Lower lobe of right lung (tissue), 2 donors: ENCODE results near the gene EMID1. TPM values are rescaled to one million over a fixed set of nuclear protein-coding genes. Genes with fewer than 3 reads are reported as not detected.

Experiments used
- ATAC-seq, 2 donors: fragments of 200-7000 bp; cut with Tn5 transposase; one replicate each; pipeline ENCODE4 v1.9.1; 2020 to 2022; ENCODE audit warnings: mild to moderate bottlenecking in 2 of 2, moderate library complexity in 2 of 2
- DNase-seq: peaks from one replicate; pipeline ENCODE4 v3.0.0-alpha.2; 2020
- H3K27ac ChIP-seq: fragments of 200-600 bp; one replicate; pipeline ENCODE4 v1.8.0; 2022
- H3K27me3 ChIP-seq: fragments of 200-600 bp; one replicate; pipeline ENCODE4 v1.8.0; 2022; ENCODE audit warnings: low read depth
- H3K36me3 ChIP-seq: fragments of 200-600 bp; one replicate; pipeline ENCODE4 v1.8.0; 2022; ENCODE audit warnings: mild to moderate bottlenecking
- H3K4me1 ChIP-seq: fragments of 200-600 bp; one replicate; pipeline ENCODE4 v1.8.0; 2022
- H3K4me3 ChIP-seq: fragments of 200-600 bp; one replicate; pipeline ENCODE4 v1.8.0; 2022; ENCODE audit warnings: mild to moderate bottlenecking
- H3K9me3 ChIP-seq: fragments of 200-600 bp; one replicate; pipeline ENCODE4 v1.8.0; 2022
- intact Hi-C: fragments of 100-400 bp; cut with DNase I; formaldehyde crosslinking; loops from one replicate; pipeline ENCODE4 v1.11.0; 2022
- total RNA-seq: library from RNA; stranded (reverse); fragmentation: NEBNext Ultra II Directional; extraction: Animal tissue kit (Norgen Biotek cat#: 25700); gene quantifications from one replicate; pipeline ENCODE4 v1.2.1, GENCODE V29; 2021
- TF ChIP-seq, protein P1 (sequence below): fragments of 200-600 bp; IDR thresholded peaks from one replicate; pipeline ENCODE4 v1.8.0; 2022; ENCODE audit warnings: antibody characterized with exemption, mild to moderate bottlenecking
- donor health status: DM: no; HTN: yes; CAD: no; lungs with severe emphysema.

Gene EMID1
- total RNA-seq, 1 donor from 2014 or later, result 8.2 TPM

DNA sequence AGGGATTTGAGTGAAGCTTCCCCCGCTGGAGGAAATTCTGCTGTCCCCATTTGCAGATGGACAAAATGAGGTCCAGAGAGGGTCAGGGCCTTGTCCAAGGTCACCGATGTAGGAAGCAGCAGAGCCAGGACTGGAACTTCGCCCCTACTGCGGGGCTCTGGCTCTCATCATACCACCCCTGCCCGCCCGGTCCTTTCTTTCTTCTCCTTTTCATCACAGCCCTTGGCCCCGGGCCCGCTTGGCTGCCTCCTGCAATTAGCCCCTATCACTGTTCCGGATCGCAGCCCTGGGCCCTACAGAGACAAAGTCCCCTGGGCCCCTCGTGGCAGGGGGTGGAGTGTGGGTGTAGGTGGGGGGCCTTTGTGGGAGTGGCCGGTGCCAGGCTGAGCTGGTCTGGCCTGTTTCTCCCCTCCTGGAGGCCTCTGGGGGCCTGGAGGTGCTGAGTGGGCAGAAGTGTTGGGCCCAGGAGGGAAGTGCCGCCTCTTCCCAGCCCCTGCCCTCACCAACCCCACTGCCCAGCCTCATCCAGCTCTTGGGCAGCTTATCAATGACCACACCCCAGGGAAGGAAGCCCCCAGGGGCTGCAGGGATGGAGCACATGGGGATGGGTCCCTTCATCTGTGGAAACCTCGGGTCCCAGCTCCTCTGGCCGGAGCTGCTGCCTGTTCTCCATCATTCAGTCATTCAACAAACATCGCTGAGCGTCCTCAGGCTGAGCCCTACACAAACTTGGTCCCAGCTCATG, 3.4 kb downstream of the EMID1 start:
- peaks cover 25% of the 10 kb centered on the region for H3K4me1 ChIP-seq
- H3K36me3 ChIP-seq, result no peaks in the 10 kb centered on the region
- no peaks in the 10 kb centered on the region for H3K9me3 ChIP-seq
- H3K27ac ChIP-seq, result no peak overlapping the region
- no peaks in the 10 kb centered on the region for H3K27me3 ChIP-seq
- no peak overlapping the region for H3K4me3 ChIP-seq
- TF ChIP-seq, protein P1, sequence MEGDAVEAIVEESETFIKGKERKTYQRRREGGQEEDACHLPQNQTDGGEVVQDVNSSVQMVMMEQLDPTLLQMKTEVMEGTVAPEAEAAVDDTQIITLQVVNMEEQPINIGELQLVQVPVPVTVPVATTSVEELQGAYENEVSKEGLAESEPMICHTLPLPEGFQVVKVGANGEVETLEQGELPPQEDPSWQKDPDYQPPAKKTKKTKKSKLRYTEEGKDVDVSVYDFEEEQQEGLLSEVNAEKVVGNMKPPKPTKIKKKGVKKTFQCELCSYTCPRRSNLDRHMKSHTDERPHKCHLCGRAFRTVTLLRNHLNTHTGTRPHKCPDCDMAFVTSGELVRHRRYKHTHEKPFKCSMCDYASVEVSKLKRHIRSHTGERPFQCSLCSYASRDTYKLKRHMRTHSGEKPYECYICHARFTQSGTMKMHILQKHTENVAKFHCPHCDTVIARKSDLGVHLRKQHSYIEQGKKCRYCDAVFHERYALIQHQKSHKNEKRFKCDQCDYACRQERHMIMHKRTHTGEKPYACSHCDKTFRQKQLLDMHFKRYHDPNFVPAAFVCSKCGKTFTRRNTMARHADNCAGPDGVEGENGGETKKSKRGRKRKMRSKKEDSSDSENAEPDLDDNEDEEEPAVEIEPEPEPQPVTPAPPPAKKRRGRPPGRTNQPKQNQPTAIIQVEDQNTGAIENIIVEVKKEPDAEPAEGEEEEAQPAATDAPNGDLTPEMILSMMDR, result no peak
- no peak for ATAC-seq
- intact Hi-C loops, result no loop called here
- DNase-seq, result no peak

DNA sequence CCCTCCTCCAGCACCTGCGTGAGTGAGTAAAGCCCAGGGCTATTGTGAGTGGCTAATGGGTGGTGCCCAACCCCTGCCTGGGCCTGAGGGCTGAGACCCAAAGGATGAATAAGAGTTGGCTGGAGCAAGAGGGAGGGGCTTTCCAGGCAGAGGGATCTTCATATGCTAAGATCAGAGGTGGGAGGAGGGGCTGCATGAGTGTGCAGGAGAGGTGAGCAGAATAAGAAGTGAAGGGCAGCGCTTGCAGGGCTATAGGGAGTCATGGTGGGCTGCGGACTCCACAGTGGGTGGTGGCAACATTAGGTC, 3.9 kb downstream of the EMID1 start:
- Histone ChIP-seq H3K9me3 (no peaks in the 10 kb centered on the region), H3K36me3 (no peaks in the 10 kb centered on the region), H3K27me3 (no peaks in the 10 kb centered on the region), H3K4me1 (peaks cover 22% of the 10 kb centered on the region), H3K27ac (no peak overlapping the region), H3K4me3 (no peak overlapping the region)
- intact Hi-C loops, result no loop called here
- DNase-seq (no peak), ATAC-seq (no peak)
- TF ChIP-seq, protein P1, result no peak

DNA sequence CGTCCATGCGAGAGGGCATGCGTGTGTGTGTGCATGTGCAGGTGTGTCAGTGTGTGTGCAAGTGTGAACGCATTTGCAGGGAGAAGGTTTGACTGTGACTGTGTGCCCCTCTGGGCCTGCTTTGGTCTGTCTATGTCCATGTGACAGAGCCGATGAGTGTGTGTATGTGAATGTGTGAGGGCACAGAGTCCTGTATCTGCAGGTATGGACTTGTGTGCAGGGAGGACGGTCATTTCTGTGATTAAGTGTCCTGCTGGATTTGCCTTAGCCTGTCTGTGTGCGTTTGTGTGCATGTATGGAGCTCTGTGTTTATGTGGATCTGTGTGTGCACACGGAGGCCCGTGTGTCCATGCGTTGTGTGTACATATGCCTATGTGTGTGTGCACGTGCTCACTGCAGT, 5.4 kb downstream of the EMID1 start:
- Histone ChIP-seq H3K27me3 (no peaks in the 10 kb centered on the region), H3K4me3 (no peak overlapping the region), H3K4me1 (peaks cover 11% of the 10 kb centered on the region), H3K9me3 (no peaks in the 10 kb centered on the region), H3K27ac (no peak overlapping the region), H3K36me3 (no peaks in the 10 kb centered on the region)
- no peak for ATAC-seq
- TF ChIP-seq, protein P1, result no peak
- intact Hi-C loops, result no loop called here
- no peak for DNase-seq

DNA sequence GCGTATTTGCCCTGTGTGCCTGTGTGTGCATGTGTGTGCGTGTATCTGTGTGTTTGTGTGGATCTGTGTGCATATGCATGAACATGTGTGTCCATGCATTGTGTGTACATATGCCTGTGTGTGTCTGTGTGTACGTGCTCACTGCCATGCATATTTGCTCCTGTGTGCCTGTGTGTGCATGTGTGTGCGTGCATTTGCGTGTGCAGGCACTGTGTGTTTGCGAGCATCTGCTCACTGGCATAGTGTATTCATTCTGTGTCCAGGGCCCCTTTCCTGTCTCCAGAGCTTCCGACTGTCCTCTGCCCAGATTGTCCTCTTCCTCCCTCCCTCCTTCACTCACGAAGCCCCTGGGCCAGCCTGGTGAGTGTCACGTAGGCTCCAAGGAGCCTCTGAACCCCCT, 5.8 kb downstream of the EMID1 start:
- no peak for ATAC-seq
- TF ChIP-seq, protein P1, result no peak
- intact Hi-C loops, result no loop called here

DNA sequence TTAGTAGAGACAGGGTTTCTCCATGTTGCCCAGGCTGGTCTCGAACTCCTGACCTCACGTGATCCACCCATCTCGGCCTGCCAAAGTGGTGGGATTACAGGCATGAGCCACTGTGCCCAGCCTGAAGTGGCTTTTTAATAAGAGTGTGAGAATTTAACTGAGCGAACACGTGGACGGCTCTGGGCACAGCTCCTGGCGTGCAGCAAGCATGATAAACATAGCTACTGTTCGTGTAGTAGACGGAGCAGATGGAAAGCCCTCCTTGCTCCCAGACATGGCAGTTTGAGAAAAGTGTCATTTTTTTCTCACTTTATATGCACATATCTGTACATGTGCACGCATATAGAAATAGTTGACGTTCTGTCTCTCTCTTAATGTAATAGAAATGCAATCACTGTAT, 7.0 kb downstream of the EMID1 start:
- TF ChIP-seq, protein P1, result no peak
- ATAC-seq, result no peak
- no peak for DNase-seq
- Histone ChIP-seq H3K27ac (no peak overlapping the region), H3K36me3 (no peaks in the 10 kb centered on the region), H3K27me3 (no peaks in the 10 kb centered on the region), H3K9me3 (no peaks in the 10 kb centered on the region), H3K4me3 (no peak overlapping the region), H3K4me1 (peaks cover 7% of the 10 kb centered on the region)
- intact Hi-C loops, result no loop called here

More for the DNA sequence above, 5.8 kb downstream of the EMID1 start:
- DNase-seq, result no peak
- Histone ChIP-seq H3K4me1 (peaks cover 7% of the 10 kb centered on the region), H3K4me3 (no peak overlapping the region), H3K9me3 (no peaks in the 10 kb centered on the region), H3K36me3 (no peaks in the 10 kb centered on the region), H3K27ac (no peak overlapping the region), H3K27me3 (no peaks in the 10 kb centered on the region)
